Body of pancreas (tissue), 4 donors: Measurements from ENCODE around the gene LCN12.

Experiments used
- CTCF ChIP-seq, 7 experiments: fragments of 450-650 bp in 4 of 7; fragments of 200-600 bp in 3 of 7; sonication (generic) in 3 of 7; IDR thresholded peaks; one replicate each; pipeline ENCODE4 v1.5.1; 2016 to 2019; ENCODE audit warnings: antibody characterized with exemption in 7 of 7
- POLR2A ChIP-seq, 3 donors: fragments of 450-650 bp; IDR thresholded peaks; one replicate each; pipeline ENCODE4 v1.6.1; 2016; ENCODE audit warnings: antibody characterized with exemption in 3 of 3, mild to moderate bottlenecking in 2 of 3

DNA sequence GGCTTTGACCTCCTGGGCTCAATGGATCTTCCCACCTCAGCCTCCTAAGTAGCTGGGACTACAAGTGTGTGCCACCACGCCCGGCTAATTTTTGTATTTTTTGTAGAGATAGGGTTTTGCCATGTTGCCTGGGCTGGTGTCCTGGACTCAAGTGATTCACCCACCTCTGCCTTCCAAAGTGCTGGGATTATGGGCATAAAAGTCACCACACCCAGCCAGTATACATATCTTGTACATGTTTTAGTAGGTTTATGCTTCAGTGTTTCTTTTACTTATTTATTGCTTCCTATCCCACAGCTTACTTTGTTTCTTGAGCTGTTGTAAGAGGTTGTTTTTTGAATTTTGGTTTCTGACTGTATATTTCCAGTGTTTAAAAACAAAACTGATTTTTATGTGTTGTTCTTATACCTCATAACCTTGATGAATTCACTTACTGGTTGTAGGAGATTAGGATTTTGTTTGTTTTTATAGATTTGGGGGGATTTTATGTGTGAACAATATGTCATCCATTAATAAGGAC lies 20.4 kb upstream of the LCN12 start:
- no peak for TF ChIP-seq CTCF (IDR thresholded peaks at IDR 0.05)
- no peak for TF ChIP-seq POLR2A (IDR thresholded peaks at IDR 0.05)
